ENCODE measurements around the gene VTCN1. TPM values are rescaled to one million over a fixed set of nuclear protein-coding genes. Genes with fewer than 3 reads are reported as not detected.

VTCN1 gene
- total RNA-seq, 1 experiment from 2014 or later = 0.17 TPM

DNA sequence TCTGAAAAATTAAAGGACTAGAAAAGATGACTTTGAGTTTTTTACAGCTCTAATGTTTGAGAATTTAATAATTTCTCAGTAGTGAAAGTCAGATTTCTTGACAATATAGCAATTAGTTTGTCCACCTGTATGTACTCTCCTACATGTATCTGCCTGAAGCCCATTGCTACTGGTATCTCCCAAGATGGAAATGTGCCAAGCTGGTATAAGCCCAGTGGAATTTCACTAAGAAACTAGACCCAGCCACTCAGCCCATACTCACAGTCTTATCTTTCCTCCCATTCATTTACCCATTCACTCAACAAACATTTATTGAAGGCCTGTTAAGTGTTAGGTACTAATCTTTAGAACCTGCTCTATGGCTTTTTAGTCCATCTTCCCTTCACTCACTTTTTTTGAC lies 67.6 kb downstream of the VTCN1 start (continued):
- TF ChIP-seq ZBTB33 (IDR thresholded peaks at IDR 0.05; ENCODE audit: extremely low read depth, insufficient replicate concordance, low read length) (no peak), TCF7L2 (IDR thresholded peaks at IDR 0.05; ENCODE audit: borderline replicate concordance, extremely low read depth, insufficient read depth, insufficient read length) (no peak), SIN3A (IDR thresholded peaks at IDR 0.05; ENCODE audit: low read depth) (no peak), ZFX (IDR thresholded peaks at IDR 0.05) (no peak)
- TF ChIP-seq, protein P1, sequence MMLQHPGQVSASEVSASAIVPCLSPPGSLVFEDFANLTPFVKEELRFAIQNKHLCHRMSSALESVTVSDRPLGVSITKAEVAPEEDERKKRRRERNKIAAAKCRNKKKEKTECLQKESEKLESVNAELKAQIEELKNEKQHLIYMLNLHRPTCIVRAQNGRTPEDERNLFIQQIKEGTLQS (IDR thresholded peaks at IDR 0.05) = no peak

- no TSS peak for BruUV-seq (replicated peaks)
- no peak overlapping the region for H3K9ac ChIP-seq (ENCODE audit: low read length)
- RAD21 ChIA-PET (ENCODE audit: low non-redundant PET in 1 of 2, low total read pairs in 2 of 2, uncharacterized antibody in 2 of 2, unreplicated experiment in 2 of 2) = no interaction called here
- H3K27ac ChIP-seq (ENCODE audit: low read depth, low read length) = no peak overlapping the region
- no peaks in the 10 kb centered on the region for H3K9me2 ChIP-seq (ENCODE audit: insufficient read depth)
- H4K20me1 ChIP-seq (ENCODE audit: insufficient read depth) = no peaks in the 10 kb centered on the region
- no peak overlapping the region for H2AFZ ChIP-seq (ENCODE audit: low read depth, low read length, poor library complexity, severe bottlenecking)
- POLR2A ChIA-PET = no interaction called here
- H3K9me3 ChIP-seq (ENCODE audit: control insufficient read depth in 1 of 2, insufficient read depth in 1 of 2, low read depth in 1 of 2, low read length in 2 of 2) = no peaks in the 10 kb centered on the region
- no peaks in the 10 kb centered on the region for H3K36me3 ChIP-seq (ENCODE audit: control insufficient read depth in 1 of 2, insufficient read depth in 2 of 2, low read length in 2 of 2)
- ATAC-seq = no peak
- CTCF ChIA-PET = no interaction called here
- H3K4me3 ChIP-seq (replicated peaks in 1 of 2; ENCODE audit: low read depth in 1 of 2, low read length in 2 of 2) = no peak overlapping the region
- no peaks in the 10 kb centered on the region for H3K79me2 ChIP-seq (ENCODE audit: insufficient read depth, low read length)
- DNase-seq (ENCODE audit: low read depth, low spot score) = no peak
- H3K27me3 ChIP-seq (ENCODE audit: insufficient read depth, low read length) = no peaks in the 10 kb centered on the region
- intact Hi-C loops (cut with micrococcal nuclease) = no loop called here
- H3K4me2 ChIP-seq (ENCODE audit: low read length) = no peak overlapping the region
- H3K4me1 ChIP-seq (ENCODE audit: control insufficient read depth in 1 of 2, insufficient read depth in 2 of 2, low read length in 2 of 2) = peaks cover 8 to 11% of the 10 kb centered on the region in 2 experiments
- TF ChIP-seq FOSL1 (IDR thresholded peaks at IDR 0.05; ENCODE audit: low read depth) (no peak), SRF (IDR thresholded peaks at IDR 0.05; ENCODE audit: low read depth) (no peak), ZFX (IDR thresholded peaks at IDR 0.05) (no peak), SIN3A (IDR thresholded peaks at IDR 0.05; ENCODE audit: low read depth) (no peak), EZH2phosphoT487 (IDR thresholded peaks at IDR 0.05; ENCODE audit: borderline replicate concordance) (no peak), TCF7L2 (IDR thresholded peaks at IDR 0.05; ENCODE audit: borderline replicate concordance, extremely low read depth, insufficient read depth, insufficient read length) (no peak), YY1 (IDR thresholded peaks at IDR 0.05; ENCODE audit: extremely low read depth, insufficient replicate concordance, low read depth, low read length) (no peak), POLR2A (IDR thresholded peaks at IDR 0.05; ENCODE audit: borderline replicate concordance, extremely low read depth, insufficient read depth, insufficient read length) (no peak), ZBTB33 (IDR thresholded peaks at IDR 0.05; ENCODE audit: extremely low read depth, insufficient replicate concordance, low read length) (no peak), CBX3 (IDR thresholded peaks at IDR 0.05; ENCODE audit: low read depth) (no peak), ZNF274 (IDR thresholded peaks at IDR 0.05; ENCODE audit: low read depth, low read length) (no peak), CEBPB (IDR thresholded peaks at IDR 0.05; ENCODE audit: low read depth) (no peak), SP1 (IDR thresholded peaks at IDR 0.05; ENCODE audit: low read depth) (no peak), JUND (IDR thresholded peaks at IDR 0.05) (no peak)
- TF ChIP-seq, protein P2, sequence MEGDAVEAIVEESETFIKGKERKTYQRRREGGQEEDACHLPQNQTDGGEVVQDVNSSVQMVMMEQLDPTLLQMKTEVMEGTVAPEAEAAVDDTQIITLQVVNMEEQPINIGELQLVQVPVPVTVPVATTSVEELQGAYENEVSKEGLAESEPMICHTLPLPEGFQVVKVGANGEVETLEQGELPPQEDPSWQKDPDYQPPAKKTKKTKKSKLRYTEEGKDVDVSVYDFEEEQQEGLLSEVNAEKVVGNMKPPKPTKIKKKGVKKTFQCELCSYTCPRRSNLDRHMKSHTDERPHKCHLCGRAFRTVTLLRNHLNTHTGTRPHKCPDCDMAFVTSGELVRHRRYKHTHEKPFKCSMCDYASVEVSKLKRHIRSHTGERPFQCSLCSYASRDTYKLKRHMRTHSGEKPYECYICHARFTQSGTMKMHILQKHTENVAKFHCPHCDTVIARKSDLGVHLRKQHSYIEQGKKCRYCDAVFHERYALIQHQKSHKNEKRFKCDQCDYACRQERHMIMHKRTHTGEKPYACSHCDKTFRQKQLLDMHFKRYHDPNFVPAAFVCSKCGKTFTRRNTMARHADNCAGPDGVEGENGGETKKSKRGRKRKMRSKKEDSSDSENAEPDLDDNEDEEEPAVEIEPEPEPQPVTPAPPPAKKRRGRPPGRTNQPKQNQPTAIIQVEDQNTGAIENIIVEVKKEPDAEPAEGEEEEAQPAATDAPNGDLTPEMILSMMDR (IDR thresholded peaks at IDR 0.05 in 2 of 3, conservative IDR thresholded peaks at IDR 0.05 in 1 of 3; ENCODE audit: borderline replicate concordance in 1 of 3, insufficient read depth in 1 of 3, low read depth in 2 of 3, low read length in 2 of 3) = no peak
- TF ChIP-seq, protein P1 (IDR thresholded peaks at IDR 0.05) = no peak
- TF ChIP-seq, protein P3, sequence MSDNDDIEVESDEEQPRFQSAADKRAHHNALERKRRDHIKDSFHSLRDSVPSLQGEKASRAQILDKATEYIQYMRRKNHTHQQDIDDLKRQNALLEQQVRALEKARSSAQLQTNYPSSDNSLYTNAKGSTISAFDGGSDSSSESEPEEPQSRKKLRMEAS (IDR thresholded peaks at IDR 0.05) = no peak
These were observed 68.5 kb downstream of the VTCN1 start for GRCh38 chr1:117142200-117142599.
